ENCODE data around the gene PARD6A. TPM values are rescaled to one million over a fixed set of nuclear protein-coding genes. Genes with fewer than 3 reads are reported as not detected.

PARD6A gene
- total RNA-seq, 2 experiments from 2014 or later: 6.3 to 7.2 TPM

- no peaks in the 10 kb centered on the region for H3K27me3 Mint-ChIP-seq
- CTCF ChIA-PET: interaction anchor here (0.6 to 2.8 kb wide), 30 partner anchors 9 to 261 kb away, joined by 3 to 15 read pairs (median 4); partner anchors contain the start of genes ACD, ATP6V0D1, CARMIL2 and GFOD2
- TF ChIP-seq CTCF (IDR thresholded peaks at IDR 0.05): no peak
- no peaks in the 10 kb centered on the region for H3K9me3 Mint-ChIP-seq
- POLR2A ChIA-PET: interaction anchor here (1.3 kb wide), 1 partner anchor 33 kb away, joined by 3 read pairs; no protein-coding TSS in a partner anchor
- no peak for ATAC-seq
- no peaks in the 10 kb centered on the region for H3K36me3 Mint-ChIP-seq (ENCODE audit: low read depth)
- H3K4me3 Mint-ChIP-seq: no peak overlapping the region
- no peak overlapping the region for H3K27ac Mint-ChIP-seq
- intact Hi-C loops (cut with micrococcal nuclease): no loop called here
- DNase-seq: no peak
- peaks cover 2% of the 10 kb centered on the region for H3K4me1 Mint-ChIP-seq (ENCODE audit: low read depth)
Observed at GRCh38 chr16:67672306-67672705, 11.5 kb downstream of the PARD6A start.

- DNase-seq (peak; percentile 71), ATAC-seq (no peak)
- peak; percentile 69 for TF ChIP-seq CTCF (IDR thresholded peaks at IDR 0.05)
- Mint-ChIP-seq H3K9me3 (no peaks in the 10 kb centered on the region), H3K36me3 (ENCODE audit: low read depth) (no peaks in the 10 kb centered on the region), H3K27me3 (no peaks in the 10 kb centered on the region), H3K4me1 (ENCODE audit: low read depth) (no peaks in the 10 kb centered on the region), H3K27ac (no peak overlapping the region), H3K4me3 (no peak overlapping the region)
- intact Hi-C loops (cut with micrococcal nuclease): no loop called here
- CTCF ChIA-PET: interaction anchor here (0.6 to 2.8 kb wide), 31 partner anchors 8 to 260 kb away, joined by 3 to 15 read pairs (median 4); partner anchors contain the start of genes ACD, ATP6V0D1, CARMIL2 and GFOD2
- POLR2A ChIA-PET: interaction anchor here (0.5 to 1.3 kb wide), 2 partner anchors 32 to 79 kb away, joined by 3 read pairs; no protein-coding TSS in a partner anchor
Observed at GRCh38 chr16:67672739-67673662, 12.2 kb downstream of the PARD6A start.

- Mint-ChIP-seq H3K4me3 (no peak overlapping the region), H3K27me3 (no peaks in the 10 kb centered on the region), H3K27ac (no peak overlapping the region), H3K36me3 (ENCODE audit: low read depth) (no peaks in the 10 kb centered on the region), H3K4me1 (ENCODE audit: low read depth) (no peaks in the 10 kb centered on the region), H3K9me3 (no peaks in the 10 kb centered on the region)
- CTCF ChIA-PET: interaction anchor here (1.2 to 2.5 kb wide), 8 partner anchors 11 to 153 kb away, joined by 3 to 11 read pairs (median 7); partner anchors contain the start of genes CARMIL2 and GFOD2
- POLR2A ChIA-PET: no interaction called here
- ATAC-seq: no peak
- no peak for TF ChIP-seq CTCF (IDR thresholded peaks at IDR 0.05)
- no peak for DNase-seq
- intact Hi-C loops (cut with micrococcal nuclease): no loop called here
Observed at GRCh38 chr16:67673712-67674580, 13.2 kb downstream of the PARD6A start.

GRCh38 chr16:67674851-67675578, 14.3 kb downstream of the PARD6A start:
- no peaks in the 10 kb centered on the region for H3K36me3 Mint-ChIP-seq (ENCODE audit: low read depth)
- no peaks in the 10 kb centered on the region for H3K27me3 Mint-ChIP-seq
- no peak for TF ChIP-seq CTCF (IDR thresholded peaks at IDR 0.05)
- CTCF ChIA-PET: interaction anchor here (1.7 to 2.4 kb wide), 2 partner anchors 12 to 154 kb away, joined by 7 to 9 read pairs; no protein-coding TSS in a partner anchor
- H3K27ac Mint-ChIP-seq: no peak overlapping the region
- POLR2A ChIA-PET: no interaction called here
- H3K4me1 Mint-ChIP-seq (ENCODE audit: low read depth): no peaks in the 10 kb centered on the region
- DNase-seq: no peak
- no peak overlapping the region for H3K4me3 Mint-ChIP-seq
- ATAC-seq: no peak
- no peaks in the 10 kb centered on the region for H3K9me3 Mint-ChIP-seq
- intact Hi-C loops (cut with micrococcal nuclease): no loop called here
